GM19023 (cell line): Measurements from ENCODE around the gene SETD2.

Source experiments
- ATAC-seq: cut with Tn5 transposase; IDR thresholded peaks from one replicate; pipeline ENCODE4 v1.9.1; 2021; ENCODE audit warnings: mild to moderate bottlenecking, moderate library complexity; ENCODE audit not compliant: unreplicated experiment

SETD2 gene

DNA sequence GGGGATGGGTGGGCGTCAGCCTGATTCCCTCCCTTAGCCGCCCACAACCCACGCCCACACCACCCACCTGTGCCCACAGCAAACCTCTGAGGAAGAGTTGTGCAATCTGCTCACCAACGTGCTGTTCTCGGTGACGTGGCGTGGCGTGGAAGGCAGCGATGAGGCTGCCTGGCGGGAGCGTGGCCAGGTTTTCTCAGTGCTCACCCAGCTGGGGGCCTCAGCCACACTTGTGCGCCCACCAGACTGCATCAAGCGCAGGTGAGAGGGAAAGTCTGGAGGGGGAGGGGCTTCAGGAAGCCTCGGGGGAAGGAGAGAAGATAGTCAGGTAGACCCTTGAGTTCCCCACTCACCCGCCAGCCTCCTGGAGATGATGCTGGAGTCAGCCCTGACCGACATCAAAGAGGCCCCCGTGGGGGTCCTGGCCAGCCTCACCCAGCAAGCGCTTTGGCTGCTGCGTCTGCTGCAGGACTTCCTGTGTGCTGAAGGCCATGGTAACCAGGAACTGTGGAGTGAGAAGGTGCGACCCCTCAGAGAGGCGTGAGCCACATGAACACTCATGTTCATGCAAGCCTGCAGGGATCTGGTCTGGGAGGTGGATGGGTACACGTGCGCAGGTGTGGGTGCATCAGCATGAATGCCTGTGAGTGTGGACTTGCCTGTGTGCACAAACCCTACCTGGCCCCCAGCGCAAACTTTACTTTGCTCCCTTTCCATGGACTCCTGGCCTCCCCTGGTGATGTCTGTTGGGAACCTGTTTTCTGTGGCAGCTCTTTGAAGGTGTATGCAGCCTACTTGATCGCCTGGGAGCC lies 162.8 kb downstream of the SETD2 start:
- no peak for ATAC-seq

- ATAC-seq: no peak
Measured at GRCh38 chr3:47000198-47000815, 163.6 kb downstream of the SETD2 start.

DNA sequence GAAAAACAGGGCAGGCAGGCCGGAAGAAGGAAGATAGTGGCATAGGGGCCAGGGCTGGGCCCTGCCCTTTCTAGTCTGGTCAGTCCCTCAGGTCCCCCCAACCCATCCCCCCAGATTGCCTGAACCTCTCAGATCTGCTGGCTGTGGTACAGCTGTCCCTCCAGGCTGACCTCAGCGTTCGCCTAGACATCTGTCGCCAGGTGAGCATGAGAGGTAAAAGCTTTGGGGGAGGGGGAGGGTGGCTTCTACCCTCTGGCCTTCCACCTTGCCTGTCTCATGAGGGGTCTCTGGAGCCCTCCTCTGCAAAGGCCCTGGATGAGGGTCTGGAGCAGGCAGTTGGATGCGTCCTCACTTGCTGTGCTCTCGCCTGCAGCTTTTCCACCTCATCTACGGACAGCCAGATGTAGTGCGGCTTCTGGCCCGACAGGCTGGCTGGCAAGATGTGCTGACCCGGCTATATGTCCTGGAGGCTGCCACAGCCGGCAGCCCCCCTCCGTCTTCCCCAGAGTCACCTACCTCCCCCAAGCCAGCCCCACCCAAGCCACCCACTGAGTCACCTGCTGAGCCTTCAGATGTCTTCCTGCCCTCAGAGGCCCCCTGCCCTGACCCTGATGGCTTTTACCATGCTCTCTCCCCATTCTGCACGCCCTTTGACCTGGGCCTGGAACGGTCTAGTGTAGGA lies 164.3 kb downstream of the SETD2 start:
- ATAC-seq: no peak

GRCh38 chr3:46998852-46999515 lies 164.9 kb downstream of the SETD2 start:
- ATAC-seq: no peak

GRCh38 chr3:46998121-46998851 lies 165.6 kb downstream of the SETD2 start:
- no peak for ATAC-seq

GRCh38 chr3:46997453-46998091 lies 166.3 kb downstream of the SETD2 start:
- no peak for ATAC-seq

DNA sequence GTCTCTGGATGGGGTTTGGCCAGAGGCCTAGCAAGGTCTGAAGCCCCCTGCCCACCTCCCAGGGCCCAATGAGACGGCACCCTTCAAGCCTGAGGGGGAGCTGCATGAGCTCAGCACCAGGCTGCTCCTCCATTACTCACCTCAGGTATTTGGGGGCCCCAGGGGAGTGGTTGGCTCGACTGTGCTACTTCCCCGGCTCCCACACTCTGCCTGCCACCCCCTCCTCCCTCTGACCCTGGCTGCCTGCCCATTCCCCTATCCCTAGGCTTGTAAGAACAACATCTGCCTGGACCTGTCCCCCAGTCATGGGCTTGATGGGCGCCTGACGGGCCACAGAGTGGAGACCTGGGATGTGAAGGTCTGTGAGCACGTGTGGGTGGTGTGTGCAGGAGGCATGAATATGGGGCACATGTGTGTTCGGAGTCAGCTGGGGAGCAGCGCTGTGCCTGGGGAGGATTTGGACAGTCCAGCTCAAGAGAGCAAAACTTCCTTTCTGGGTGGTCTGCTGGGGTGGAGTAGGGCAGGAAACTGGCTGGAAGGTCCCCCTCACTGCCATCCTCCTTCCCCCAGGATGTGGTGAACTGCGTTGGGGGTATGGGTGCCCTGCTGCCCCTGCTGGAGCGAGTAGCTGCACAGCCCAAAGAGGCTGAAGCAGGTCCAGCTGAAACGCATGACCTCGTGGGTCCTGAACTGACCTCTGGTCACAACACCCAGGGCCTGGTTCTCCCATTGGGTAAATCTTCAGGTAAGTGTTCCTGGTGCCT lies 167.0 kb downstream of the SETD2 start:
- no peak for ATAC-seq

DNA sequence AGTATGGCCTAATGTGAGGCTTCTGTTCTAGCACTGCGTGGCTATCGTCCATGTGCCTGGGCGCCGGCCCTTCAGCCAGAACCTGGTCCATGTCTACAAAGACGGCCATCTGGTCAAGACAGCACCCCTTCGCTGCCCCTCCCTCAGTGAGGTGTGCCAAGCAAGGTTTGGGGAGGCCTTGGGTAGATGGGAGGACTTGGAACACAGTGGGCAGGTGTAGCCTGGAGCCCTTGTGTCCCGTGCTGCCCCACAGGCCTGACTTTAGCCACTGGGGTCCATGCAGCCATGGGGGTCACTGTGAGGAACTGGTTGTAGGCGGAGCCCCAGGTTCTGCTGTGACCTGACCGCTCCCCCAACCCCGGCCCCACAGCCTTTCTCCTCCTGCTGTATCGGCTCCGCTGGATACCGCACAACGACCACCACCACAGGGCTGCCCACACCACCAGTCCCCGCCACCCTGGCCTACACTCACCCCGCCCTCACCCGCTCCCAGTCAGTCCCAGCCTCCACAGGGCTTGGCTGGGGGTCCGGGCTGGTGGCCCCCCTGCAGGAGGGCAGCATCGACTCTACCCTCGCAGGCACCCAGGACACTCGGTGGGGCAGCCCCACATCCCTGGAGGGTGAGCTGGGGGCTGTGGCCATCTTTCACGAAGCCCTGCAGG lies 167.9 kb downstream of the SETD2 start:
- no peak for ATAC-seq

DNA sequence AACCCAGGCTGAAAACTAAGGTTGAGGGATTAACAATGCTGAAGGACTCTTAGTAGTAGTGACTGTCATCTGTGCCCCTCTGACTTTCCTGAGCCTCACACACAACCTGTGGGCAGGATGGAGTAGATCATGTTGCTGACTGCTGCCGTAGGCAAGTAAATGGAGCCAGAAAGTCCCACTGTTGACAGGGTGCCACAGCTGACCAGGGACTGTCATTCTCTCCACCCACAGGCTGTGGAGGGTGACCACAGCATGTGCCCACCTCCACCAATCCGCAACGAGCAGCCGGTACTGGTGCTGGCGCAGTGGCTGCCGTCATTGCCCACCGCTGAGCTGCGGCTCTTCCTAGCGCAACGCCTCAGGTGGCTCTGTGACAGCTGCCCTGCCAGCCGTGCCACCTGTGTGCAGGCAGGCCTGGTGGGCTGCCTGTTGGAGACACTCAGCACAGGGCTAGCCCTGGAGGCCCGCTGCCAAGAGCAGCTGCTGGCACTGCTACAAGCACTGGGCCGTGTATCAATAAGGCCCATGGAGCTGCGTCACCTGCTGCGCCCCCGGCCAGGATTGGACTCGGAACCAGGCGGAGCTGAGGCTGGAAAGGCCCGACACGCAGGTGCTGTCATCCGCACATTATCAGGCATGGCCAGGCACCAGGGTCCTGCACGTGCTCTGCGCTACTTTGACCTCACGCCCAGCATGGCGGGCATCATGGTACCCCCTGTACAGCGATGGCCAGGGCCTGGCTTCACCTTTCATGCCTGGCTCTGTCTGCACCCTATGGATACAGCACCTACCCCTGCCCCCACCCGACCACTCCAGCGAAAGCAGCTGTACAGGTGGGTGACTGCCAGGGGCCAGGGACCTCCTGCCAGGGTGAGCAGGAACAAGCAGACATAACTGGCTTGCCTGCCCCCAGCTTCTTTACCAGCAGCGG lies 168.8 kb downstream of the SETD2 start:
- ATAC-seq: no peak

DNA sequence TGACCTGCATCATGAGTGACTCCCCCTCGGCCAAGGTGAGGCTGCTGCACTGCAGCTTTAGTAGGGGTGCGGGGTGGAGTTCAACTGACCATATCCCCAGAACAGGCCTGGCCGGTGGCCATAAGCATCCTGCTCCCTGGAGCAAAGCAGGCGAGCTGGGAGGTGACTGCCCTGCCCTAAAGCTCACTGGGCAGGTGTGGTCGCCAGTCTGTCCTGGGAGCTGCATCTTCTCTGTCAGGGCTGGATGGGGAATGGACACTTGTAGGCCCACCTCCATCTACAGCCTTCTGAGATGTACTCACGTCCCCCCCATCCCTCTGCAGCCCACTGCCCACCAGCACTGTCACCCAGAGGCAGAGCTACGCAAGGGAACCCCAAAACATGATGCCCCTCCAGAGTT lies 169.9 kb downstream of the SETD2 start:
- no peak for ATAC-seq

GRCh38 chr3:46993292-46993691 lies 170.6 kb downstream of the SETD2 start:
- ATAC-seq: no peak

- ATAC-seq: no peak
Measured at GRCh38 chr3:46992231-46992630, 171.7 kb downstream of the SETD2 start.

DNA sequence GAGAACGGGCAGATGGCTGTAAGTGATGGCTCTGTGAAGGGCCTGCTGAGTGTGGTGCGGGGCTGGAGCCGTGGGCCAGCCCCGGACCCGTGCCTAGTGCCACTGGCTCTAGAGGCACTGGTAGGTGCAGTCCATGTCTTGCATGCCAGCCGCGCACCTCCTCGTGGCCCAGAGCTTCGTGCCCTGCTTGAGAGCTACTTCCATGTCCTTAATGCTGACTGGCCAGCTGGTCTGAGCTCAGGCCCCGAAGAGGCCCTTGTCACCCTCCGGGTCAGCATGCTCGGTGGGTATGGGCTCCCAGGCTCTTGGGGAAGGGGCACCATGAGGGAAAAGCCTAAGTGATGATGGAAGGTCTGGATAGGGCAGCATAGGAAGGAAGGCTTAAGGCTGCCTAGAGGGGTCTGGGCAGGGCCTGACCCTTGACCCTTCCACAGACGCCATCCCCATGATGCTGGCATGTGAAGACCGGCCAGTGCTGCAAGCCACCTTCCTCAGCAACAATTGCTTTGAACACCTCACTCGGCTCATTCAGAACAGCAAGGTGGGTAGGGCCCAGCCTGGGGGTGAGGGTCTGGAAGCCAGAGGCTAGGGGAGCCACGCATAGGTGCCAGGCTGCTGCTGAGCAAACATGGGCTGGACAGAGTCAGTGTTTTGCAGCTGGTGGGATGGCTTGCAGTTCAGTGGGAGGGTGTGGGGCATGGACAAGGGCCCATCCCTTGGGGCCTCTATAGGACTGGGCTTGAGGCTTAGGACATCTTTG lies 172.3 kb downstream of the SETD2 start:
- no peak for ATAC-seq

DNA sequence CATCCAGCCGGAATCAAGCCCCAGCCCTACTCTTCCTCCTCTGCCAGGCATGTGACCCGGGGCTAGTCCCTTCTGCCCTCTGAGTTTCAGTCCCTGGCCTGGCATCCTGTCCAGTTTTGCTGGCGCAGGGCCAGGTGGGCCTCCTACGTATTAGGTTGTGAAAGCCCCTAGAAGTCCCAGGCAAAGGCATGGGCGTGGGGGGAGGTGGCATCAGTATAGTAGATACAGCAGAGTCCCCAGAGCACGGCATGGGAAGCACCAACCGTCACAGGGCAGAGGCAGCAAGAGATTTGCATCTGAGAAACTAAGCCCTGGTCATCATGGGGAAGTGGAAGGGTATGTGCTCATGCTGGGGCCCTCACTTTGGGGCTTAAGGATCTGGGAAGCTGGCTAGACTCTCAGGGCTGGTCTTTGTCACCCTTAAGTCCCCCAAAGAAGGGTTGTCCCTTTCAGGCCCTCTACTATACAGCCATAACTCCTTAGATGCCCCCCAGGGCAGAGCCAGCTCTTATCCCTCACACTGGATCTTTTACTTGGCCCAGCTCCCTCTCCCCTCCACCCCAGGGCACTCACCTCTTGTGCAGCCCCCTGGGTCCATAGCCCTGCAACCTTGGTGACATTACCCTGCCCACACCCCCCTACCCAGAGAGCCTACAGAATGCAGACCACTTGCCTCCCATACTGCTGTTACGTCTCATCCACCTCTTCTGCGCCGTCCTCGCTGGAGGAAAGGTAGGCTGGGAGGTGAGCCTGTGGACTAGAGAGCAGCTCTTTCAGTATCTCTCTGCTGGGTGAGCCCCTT lies 173.1 kb downstream of the SETD2 start:
- peak; percentile 36 for ATAC-seq

DNA sequence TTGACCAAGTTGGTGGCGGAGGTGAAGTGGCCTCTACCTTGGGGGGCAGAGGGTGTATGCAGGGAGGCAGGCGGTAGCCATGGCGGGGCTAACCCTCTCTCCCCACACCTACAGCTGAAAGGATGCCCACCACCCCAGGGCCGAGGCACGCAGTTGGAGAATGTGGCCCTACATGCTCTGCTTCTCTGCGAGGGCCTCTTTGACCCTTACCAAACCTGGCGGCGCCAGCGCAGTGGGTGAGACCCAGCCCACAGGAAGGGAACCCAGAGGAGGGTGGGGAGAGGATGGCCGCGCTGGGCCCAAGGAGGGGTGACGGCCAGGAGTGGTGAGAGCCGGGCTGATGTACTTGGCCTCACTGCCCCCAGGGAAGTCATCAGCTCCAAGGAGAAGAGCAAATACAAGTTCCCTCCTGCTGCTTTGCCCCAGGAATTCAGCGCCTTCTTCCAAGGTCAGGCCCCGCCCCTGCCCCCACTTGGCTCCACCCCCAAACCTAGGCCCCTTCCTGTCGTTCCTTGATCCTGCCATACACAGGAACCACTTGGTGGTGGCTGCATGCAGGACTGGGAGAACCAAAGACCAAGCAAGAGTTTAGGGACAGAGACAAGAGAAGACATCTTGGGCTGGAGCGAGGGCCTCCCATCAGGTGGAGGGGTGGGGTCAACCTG lies 174.6 kb downstream of the SETD2 start:
- ATAC-seq: no peak

GRCh38 chr3:46988616-46989015 lies 175.3 kb downstream of the SETD2 start:
- ATAC-seq: no peak
